GM18861 (cell line): ENCODE data around the gene GALNT17.

Experiments
- ATAC-seq: cut with Tn5 transposase; IDR thresholded peaks from one replicate; pipeline ENCODE4 v1.9.1; 2021; ENCODE audit not compliant: unreplicated experiment

GALNT17 gene

GRCh38 chr7:71486856-71487628 lies 355.1 kb downstream of the GALNT17 start:
- ATAC-seq, result no peak

GRCh38 chr7:71488308-71488707 lies 356.4 kb downstream of the GALNT17 start:
- no peak for ATAC-seq

GRCh38 chr7:71491336-71491735 lies 359.4 kb downstream of the GALNT17 start:
- ATAC-seq, result no peak

GRCh38 chr7:71495828-71496227 lies 363.9 kb downstream of the GALNT17 start:
- no peak for ATAC-seq

- ATAC-seq, result no peak
Observed at GRCh38 chr7:71497256-71497946, 365.5 kb downstream of the GALNT17 start.

GRCh38 chr7:71498381-71498780 lies 366.4 kb downstream of the GALNT17 start:
- no peak for ATAC-seq

- no peak for ATAC-seq
Observed at GRCh38 chr7:71504697-71505441, 372.9 kb downstream of the GALNT17 start.

- no peak for ATAC-seq
Observed at GRCh38 chr7:71506822-71507221, 374.9 kb downstream of the GALNT17 start.

- no peak for ATAC-seq
Observed at GRCh38 chr7:71507680-71508602, 376.0 kb downstream of the GALNT17 start.

- no peak for ATAC-seq
Observed at GRCh38 chr7:71509381-71509780, 377.4 kb downstream of the GALNT17 start.

- no peak for ATAC-seq
Observed at GRCh38 chr7:71511361-71511807, 379.4 kb downstream of the GALNT17 start.

GRCh38 chr7:71517940-71518699 lies 386.2 kb downstream of the GALNT17 start:
- no peak for ATAC-seq

GRCh38 chr7:71518880-71519279 lies 386.9 kb downstream of the GALNT17 start:
- ATAC-seq, result no peak

- no peak for ATAC-seq
Observed at GRCh38 chr7:71521506-71521905, 389.6 kb downstream of the GALNT17 start.

GRCh38 chr7:71526106-71526505 lies 394.2 kb downstream of the GALNT17 start:
- ATAC-seq, result no peak

GRCh38 chr7:71527213-71527612 lies 395.3 kb downstream of the GALNT17 start:
- no peak for ATAC-seq

- ATAC-seq, result no peak
Observed at GRCh38 chr7:71535616-71536015, 403.7 kb downstream of the GALNT17 start.

GRCh38 chr7:71538210-71538609 lies 406.3 kb downstream of the GALNT17 start:
- no peak for ATAC-seq

GRCh38 chr7:71539615-71540014 lies 407.7 kb downstream of the GALNT17 start:
- ATAC-seq, result no peak
